GM19238 (cell line): ENCODE measurements around the gene SYNE4.

ENCODE experiments used
- DNase-seq: peaks from one replicate; pipeline ENCODE4 v3.0.0; 2011; ENCODE audit warnings: low spot score; ENCODE audit not compliant: insufficient read length

Gene SYNE4

DNA sequence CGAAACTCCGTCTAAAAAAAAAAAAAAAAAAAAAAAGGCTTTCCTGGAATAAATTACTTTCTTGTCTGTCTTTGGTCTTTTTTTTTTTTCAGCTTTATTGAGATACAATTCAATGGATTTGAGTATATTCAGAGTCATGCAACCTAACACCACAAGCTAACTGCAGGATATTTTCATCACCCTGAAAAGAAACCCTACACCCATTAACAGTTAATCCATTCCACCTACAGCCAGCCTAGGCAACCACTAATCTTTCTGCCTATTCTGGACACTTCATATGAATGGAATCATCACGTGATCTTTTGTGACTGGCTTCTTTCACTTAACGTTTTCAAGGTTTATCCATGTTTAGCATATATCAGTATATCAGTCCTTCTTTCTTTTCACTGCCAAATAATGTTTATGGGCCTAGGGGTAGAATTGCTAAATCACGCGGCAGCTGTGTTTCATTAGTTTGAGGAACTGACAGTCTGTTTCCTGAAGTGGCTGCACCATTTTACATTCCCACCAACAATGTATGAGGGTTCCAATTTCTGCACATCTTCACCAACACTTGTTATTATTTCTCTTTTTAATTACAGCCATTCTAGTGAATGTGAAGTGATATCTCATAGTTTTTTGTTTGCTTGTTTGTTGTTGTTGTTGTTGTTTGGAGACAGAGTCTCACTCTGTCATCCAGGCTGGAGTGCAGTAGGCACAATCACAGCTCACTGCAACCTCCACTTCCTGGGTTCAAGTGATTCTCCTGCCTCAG lies 52.6 kb downstream of the SYNE4 start:
- DNase-seq, result no peak
